ENCODE results near the gene TGFBR1.

- TF ChIP-seq CTCF (IDR thresholded peaks at IDR 0.05; ENCODE audit: low read length) = no peak
- TF ChIP-seq EZH2phosphoT487 (IDR thresholded peaks at IDR 0.05; ENCODE audit: low read length) = no peak
These were observed 28.2 kb downstream of the TGFBR1 start for GRCh38 chr9:99133145-99133544.

Measured in MM.1S (cell line).